ENCODE data around the gene PLCL1.

The PLCL1 gene

GRCh38 chr2:197814526-197814925 is 10.1 kb downstream of the PLCL1 start:
- no peaks in the 10 kb centered on the region for H3K27me3 ChIP-seq (ENCODE audit: insufficient read depth, low read length)
- no peak for TF ChIP-seq EZH2 (IDR thresholded peaks at IDR 0.05; ENCODE audit: borderline replicate concordance, low read length)
- TF ChIP-seq, protein P1, sequence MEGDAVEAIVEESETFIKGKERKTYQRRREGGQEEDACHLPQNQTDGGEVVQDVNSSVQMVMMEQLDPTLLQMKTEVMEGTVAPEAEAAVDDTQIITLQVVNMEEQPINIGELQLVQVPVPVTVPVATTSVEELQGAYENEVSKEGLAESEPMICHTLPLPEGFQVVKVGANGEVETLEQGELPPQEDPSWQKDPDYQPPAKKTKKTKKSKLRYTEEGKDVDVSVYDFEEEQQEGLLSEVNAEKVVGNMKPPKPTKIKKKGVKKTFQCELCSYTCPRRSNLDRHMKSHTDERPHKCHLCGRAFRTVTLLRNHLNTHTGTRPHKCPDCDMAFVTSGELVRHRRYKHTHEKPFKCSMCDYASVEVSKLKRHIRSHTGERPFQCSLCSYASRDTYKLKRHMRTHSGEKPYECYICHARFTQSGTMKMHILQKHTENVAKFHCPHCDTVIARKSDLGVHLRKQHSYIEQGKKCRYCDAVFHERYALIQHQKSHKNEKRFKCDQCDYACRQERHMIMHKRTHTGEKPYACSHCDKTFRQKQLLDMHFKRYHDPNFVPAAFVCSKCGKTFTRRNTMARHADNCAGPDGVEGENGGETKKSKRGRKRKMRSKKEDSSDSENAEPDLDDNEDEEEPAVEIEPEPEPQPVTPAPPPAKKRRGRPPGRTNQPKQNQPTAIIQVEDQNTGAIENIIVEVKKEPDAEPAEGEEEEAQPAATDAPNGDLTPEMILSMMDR (IDR thresholded peaks at IDR 0.05; ENCODE audit: low read length): no peak
- H3K36me3 ChIP-seq (ENCODE audit: insufficient read depth, low read length): no peaks in the 10 kb centered on the region
- no peak overlapping the region for H3K4me2 ChIP-seq (ENCODE audit: low read length)
- H2AFZ ChIP-seq (ENCODE audit: low read length): no peak overlapping the region
- H3K4me3 ChIP-seq (ENCODE audit: low read depth, low read length, poor library complexity, severe bottlenecking): no peak overlapping the region
- no peaks in the 10 kb centered on the region for H3F3A ChIP-seq (ENCODE audit: insufficient read depth, low read length)
- H3K79me2 ChIP-seq (ENCODE audit: insufficient read depth, low read length): no peaks in the 10 kb centered on the region
- H3K9me2 ChIP-seq (ENCODE audit: low read depth, low read length): no peaks in the 10 kb centered on the region
- no peaks in the 10 kb centered on the region for H3K4me1 ChIP-seq (ENCODE audit: insufficient read depth, low read length, severe bottlenecking)
- no peaks in the 10 kb centered on the region for H3K9me3 ChIP-seq (ENCODE audit: low read length)
- no peak overlapping the region for H3K27ac ChIP-seq (ENCODE audit: low read depth, low read length, poor library complexity, severe bottlenecking)
- H4K20me1 ChIP-seq (ENCODE audit: insufficient read depth, low read length): no peaks in the 10 kb centered on the region
- H3K9ac ChIP-seq (ENCODE audit: low read length): no peak overlapping the region

DNA sequence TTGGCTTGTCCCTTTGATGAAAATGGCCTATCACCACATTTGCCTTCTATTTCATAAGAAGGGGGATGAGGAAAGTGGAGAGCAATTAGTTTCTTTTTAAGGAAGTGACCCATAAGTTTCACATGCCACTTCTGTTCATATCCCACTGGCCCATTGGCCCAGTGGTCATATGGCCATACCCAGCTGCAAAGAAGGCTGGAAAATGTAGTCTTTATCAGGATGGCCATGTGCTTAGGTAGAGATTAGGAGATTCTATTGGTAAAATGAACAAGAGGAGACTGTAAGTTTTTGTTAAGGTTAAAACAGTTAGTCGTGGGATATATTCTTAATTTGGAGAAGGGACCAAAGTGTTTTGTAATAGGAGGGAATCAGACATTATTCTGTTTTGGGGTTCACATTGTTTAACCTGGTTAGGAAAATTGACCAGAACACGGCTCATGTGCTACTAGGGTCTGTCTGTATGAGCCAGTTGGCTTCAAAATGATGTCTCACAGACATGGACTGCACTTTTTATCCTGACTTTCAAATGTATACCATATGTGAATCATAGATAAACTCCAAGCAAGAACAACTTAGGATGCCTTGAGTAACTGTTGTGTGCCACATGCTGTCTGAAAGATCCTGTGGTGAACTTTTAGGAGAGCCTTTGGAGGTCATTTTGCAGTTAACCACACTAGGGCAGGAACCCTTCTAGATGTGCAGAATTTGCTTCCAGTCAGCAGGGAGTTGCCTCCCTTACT is 17.3 kb downstream of the PLCL1 start:
- no peaks in the 10 kb centered on the region for H3K27me3 ChIP-seq (ENCODE audit: insufficient read depth, low read length)
- TF ChIP-seq, protein P1 (IDR thresholded peaks at IDR 0.05; ENCODE audit: low read length): no peak
- TF ChIP-seq EZH2 (IDR thresholded peaks at IDR 0.05; ENCODE audit: borderline replicate concordance, low read length): no peak
- no peaks in the 10 kb centered on the region for H3K9me2 ChIP-seq (ENCODE audit: low read depth, low read length)
- no peaks in the 10 kb centered on the region for H3K36me3 ChIP-seq (ENCODE audit: insufficient read depth, low read length)
- no peak overlapping the region for H3K27ac ChIP-seq (ENCODE audit: low read depth, low read length, poor library complexity, severe bottlenecking)
- no peak overlapping the region for H3K4me3 ChIP-seq (ENCODE audit: low read depth, low read length, poor library complexity, severe bottlenecking)
- H3F3A ChIP-seq (ENCODE audit: insufficient read depth, low read length): no peaks in the 10 kb centered on the region
- H3K4me1 ChIP-seq (ENCODE audit: insufficient read depth, low read length, severe bottlenecking): no peaks in the 10 kb centered on the region
- H3K79me2 ChIP-seq (ENCODE audit: insufficient read depth, low read length): no peaks in the 10 kb centered on the region
- no peak overlapping the region for H2AFZ ChIP-seq (ENCODE audit: low read length)
- no peak overlapping the region for H3K4me2 ChIP-seq (ENCODE audit: low read length)
- no peaks in the 10 kb centered on the region for H3K9me3 ChIP-seq (ENCODE audit: low read length)
- no peaks in the 10 kb centered on the region for H4K20me1 ChIP-seq (ENCODE audit: insufficient read depth, low read length)
- no peak overlapping the region for H3K9ac ChIP-seq (ENCODE audit: low read length)

- no peaks in the 10 kb centered on the region for H3K4me1 ChIP-seq (ENCODE audit: insufficient read depth, low read length, severe bottlenecking)
- H3K79me2 ChIP-seq (ENCODE audit: insufficient read depth, low read length): no peaks in the 10 kb centered on the region
- H3K27ac ChIP-seq (ENCODE audit: low read depth, low read length, poor library complexity, severe bottlenecking): no peak overlapping the region
- H3F3A ChIP-seq (ENCODE audit: insufficient read depth, low read length): no peaks in the 10 kb centered on the region
- H3K9me2 ChIP-seq (ENCODE audit: low read depth, low read length): no peaks in the 10 kb centered on the region
- H4K20me1 ChIP-seq (ENCODE audit: insufficient read depth, low read length): no peaks in the 10 kb centered on the region
- H3K27me3 ChIP-seq (ENCODE audit: insufficient read depth, low read length): no peaks in the 10 kb centered on the region
- no peak overlapping the region for H2AFZ ChIP-seq (ENCODE audit: low read length)
- no peaks in the 10 kb centered on the region for H3K36me3 ChIP-seq (ENCODE audit: insufficient read depth, low read length)
- no peak for TF ChIP-seq EZH2 (IDR thresholded peaks at IDR 0.05; ENCODE audit: borderline replicate concordance, low read length)
- TF ChIP-seq, protein P1 (IDR thresholded peaks at IDR 0.05; ENCODE audit: low read length): no peak
- H3K9ac ChIP-seq (ENCODE audit: low read length): no peak overlapping the region
- no peak overlapping the region for H3K4me2 ChIP-seq (ENCODE audit: low read length)
- no peaks in the 10 kb centered on the region for H3K9me3 ChIP-seq (ENCODE audit: low read length)
- H3K4me3 ChIP-seq (ENCODE audit: low read depth, low read length, poor library complexity, severe bottlenecking): no peak overlapping the region
Observed at GRCh38 chr2:197822333-197822732, 17.9 kb downstream of the PLCL1 start.
